ENCODE measurements around the gene PLLP. TPM values are rescaled to one million over a fixed set of nuclear protein-coding genes. Genes with fewer than 3 reads are reported as not detected.

PLLP gene
- total RNA-seq, 1 experiment from 2014 or later: 0.72 TPM

DNA sequence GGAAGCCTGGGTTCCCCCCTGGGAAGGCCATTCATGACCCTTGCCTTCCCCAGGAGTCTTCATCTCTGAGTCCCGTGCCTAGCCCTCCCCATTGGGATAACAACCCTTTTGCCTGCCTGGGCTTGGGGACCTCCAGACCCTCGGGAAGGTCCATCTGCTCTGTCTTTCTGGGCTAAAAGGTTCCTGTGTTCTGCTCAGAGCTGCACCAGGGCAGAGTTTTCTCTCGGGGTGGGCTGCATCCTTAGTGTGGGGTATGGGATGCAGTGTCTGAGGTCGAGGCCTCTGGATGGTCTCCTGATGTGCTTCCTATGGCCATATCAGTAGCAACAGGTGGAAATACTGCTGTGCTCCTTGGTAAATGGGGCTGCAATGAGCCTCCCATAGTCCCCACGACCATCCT, 22.9 kb upstream of the PLLP start:
- no peaks in the 10 kb centered on the region for H3K27me3 ChIP-seq (ENCODE audit: control insufficient read depth, insufficient read depth, low read length)
- in situ Hi-C loops (cut with HindIII; ENCODE audit: low pct_unique_long_range_greater_than_20kb, low sequenced_read_pairs) (no loop called here), intact Hi-C loops (cut with micrococcal nuclease; ENCODE audit: unreplicated experiment) (no loop called here)
- no peaks in the 10 kb centered on the region for H3K9me3 ChIP-seq (ENCODE audit: control insufficient read depth, insufficient read depth, low read depth, low read length)
- POLR2A ChIA-PET: no interaction called here
- no peak overlapping the region for H3K27ac ChIP-seq (ENCODE audit: low read length)
- ATAC-seq (no peak), DNase-seq (ENCODE audit: low read depth, low spot score) (no peak)
- H3K36me3 ChIP-seq (ENCODE audit: control insufficient read depth, insufficient read depth, low read length): no peaks in the 10 kb centered on the region
- no TSS peak for BruUV-seq (replicated peaks)
- no peak overlapping the region for H3K4me3 ChIP-seq (ENCODE audit: low read depth in 2 of 2, low read length in 2 of 2)
- TF ChIP-seq POLR2AphosphoS5 (IDR thresholded peaks at IDR 0.05; ENCODE audit: low read depth, low read length) (no peak), TCF7L2 (IDR thresholded peaks at IDR 0.05; ENCODE audit: low read depth, low read length) (no peak), SIN3A (IDR thresholded peaks at IDR 0.05; ENCODE audit: borderline replicate concordance, insufficient read depth, low read depth, low read length) (no peak)
- TF ChIP-seq, protein P1, sequence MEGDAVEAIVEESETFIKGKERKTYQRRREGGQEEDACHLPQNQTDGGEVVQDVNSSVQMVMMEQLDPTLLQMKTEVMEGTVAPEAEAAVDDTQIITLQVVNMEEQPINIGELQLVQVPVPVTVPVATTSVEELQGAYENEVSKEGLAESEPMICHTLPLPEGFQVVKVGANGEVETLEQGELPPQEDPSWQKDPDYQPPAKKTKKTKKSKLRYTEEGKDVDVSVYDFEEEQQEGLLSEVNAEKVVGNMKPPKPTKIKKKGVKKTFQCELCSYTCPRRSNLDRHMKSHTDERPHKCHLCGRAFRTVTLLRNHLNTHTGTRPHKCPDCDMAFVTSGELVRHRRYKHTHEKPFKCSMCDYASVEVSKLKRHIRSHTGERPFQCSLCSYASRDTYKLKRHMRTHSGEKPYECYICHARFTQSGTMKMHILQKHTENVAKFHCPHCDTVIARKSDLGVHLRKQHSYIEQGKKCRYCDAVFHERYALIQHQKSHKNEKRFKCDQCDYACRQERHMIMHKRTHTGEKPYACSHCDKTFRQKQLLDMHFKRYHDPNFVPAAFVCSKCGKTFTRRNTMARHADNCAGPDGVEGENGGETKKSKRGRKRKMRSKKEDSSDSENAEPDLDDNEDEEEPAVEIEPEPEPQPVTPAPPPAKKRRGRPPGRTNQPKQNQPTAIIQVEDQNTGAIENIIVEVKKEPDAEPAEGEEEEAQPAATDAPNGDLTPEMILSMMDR (IDR thresholded peaks at IDR 0.05): no peak
- TF ChIP-seq, protein P2, sequence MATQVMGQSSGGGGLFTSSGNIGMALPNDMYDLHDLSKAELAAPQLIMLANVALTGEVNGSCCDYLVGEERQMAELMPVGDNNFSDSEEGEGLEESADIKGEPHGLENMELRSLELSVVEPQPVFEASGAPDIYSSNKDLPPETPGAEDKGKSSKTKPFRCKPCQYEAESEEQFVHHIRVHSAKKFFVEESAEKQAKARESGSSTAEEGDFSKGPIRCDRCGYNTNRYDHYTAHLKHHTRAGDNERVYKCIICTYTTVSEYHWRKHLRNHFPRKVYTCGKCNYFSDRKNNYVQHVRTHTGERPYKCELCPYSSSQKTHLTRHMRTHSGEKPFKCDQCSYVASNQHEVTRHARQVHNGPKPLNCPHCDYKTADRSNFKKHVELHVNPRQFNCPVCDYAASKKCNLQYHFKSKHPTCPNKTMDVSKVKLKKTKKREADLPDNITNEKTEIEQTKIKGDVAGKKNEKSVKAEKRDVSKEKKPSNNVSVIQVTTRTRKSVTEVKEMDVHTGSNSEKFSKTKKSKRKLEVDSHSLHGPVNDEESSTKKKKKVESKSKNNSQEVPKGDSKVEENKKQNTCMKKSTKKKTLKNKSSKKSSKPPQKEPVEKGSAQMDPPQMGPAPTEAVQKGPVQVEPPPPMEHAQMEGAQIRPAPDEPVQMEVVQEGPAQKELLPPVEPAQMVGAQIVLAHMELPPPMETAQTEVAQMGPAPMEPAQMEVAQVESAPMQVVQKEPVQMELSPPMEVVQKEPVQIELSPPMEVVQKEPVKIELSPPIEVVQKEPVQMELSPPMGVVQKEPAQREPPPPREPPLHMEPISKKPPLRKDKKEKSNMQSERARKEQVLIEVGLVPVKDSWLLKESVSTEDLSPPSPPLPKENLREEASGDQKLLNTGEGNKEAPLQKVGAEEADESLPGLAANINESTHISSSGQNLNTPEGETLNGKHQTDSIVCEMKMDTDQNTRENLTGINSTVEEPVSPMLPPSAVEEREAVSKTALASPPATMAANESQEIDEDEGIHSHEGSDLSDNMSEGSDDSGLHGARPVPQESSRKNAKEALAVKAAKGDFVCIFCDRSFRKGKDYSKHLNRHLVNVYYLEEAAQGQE (IDR thresholded peaks at IDR 0.05; ENCODE audit: insufficient read depth in 1 of 2, low read depth in 2 of 2, low read length in 1 of 2): no peak
- CTCF ChIA-PET: no interaction called here
- peaks cover 4% of the 10 kb centered on the region; the same call in 1 of the 2 replicates for H3K4me1 ChIP-seq (ENCODE audit: control insufficient read depth, insufficient read depth, low read length)

DNA sequence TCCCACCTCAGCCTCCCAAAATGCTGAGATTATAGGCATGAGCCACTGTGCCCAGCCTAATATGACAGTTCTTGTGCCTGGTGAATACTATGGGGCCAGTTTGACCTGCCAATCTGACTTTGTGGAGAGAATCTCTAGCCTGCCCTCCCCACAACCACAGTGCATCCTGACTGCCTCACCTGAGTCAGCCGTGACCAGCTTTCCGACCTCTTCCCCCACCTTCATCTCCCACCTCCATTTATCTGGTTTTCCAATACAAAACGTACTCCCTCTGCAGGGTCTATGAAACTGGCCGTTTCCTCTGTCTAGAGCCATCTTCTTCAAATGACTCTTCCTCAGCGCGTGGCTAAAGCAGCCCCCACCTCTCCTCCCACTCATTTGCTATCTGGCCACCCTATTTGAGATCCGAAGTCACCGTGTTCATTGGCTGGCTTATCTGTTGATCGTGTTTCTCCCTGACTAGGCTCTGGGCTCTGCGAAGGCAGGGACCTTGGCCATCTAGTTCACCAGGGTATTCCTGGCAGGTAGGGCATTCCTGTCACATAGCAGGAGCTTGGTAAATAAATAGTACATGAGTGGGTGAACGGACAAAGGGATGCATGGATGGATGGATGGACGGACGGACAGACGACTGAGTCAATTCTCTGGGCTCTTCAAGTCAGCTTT, 22.3 kb upstream of the PLLP start:
- Histone ChIP-seq H3K9me3 (ENCODE audit: control insufficient read depth, insufficient read depth, low read depth, low read length) (no peaks in the 10 kb centered on the region), H3K4me3 (ENCODE audit: low read depth in 2 of 2, low read length in 2 of 2) (no peak overlapping the region), H3K27me3 (ENCODE audit: control insufficient read depth, insufficient read depth, low read length) (no peaks in the 10 kb centered on the region), H3K4me1 (ENCODE audit: control insufficient read depth, insufficient read depth, low read length) (peaks cover 4% of the 10 kb centered on the region; the same call in 1 of the 2 replicates), H3K36me3 (ENCODE audit: control insufficient read depth, insufficient read depth, low read length) (no peaks in the 10 kb centered on the region), H3K27ac (ENCODE audit: low read length) (no peak overlapping the region)
- no TSS peak for BruUV-seq (replicated peaks)
- ChIA-PET CTCF (no interaction called here), POLR2A (no interaction called here)
- TF ChIP-seq, protein P1 (IDR thresholded peaks at IDR 0.05): no peak
- TF ChIP-seq POLR2AphosphoS5 (IDR thresholded peaks at IDR 0.05; ENCODE audit: low read depth, low read length) (no peak), SIN3A (IDR thresholded peaks at IDR 0.05; ENCODE audit: borderline replicate concordance, insufficient read depth, low read depth, low read length) (no peak), TCF7L2 (IDR thresholded peaks at IDR 0.05; ENCODE audit: low read depth, low read length) (no peak)
- TF ChIP-seq, protein P2 (IDR thresholded peaks at IDR 0.05; ENCODE audit: insufficient read depth in 1 of 2, low read depth in 2 of 2, low read length in 1 of 2): no peak
- ATAC-seq (no peak), DNase-seq (ENCODE audit: low read depth, low spot score) (no peak)
- in situ Hi-C loops (cut with HindIII; ENCODE audit: low pct_unique_long_range_greater_than_20kb, low sequenced_read_pairs) (no loop called here), intact Hi-C loops (cut with micrococcal nuclease; ENCODE audit: unreplicated experiment) (no loop called here)
